Breast epithelium (tissue), 3 donors: Measurements from ENCODE around the gene IL17C.

Experiments used
- POLR2A ChIP-seq: fragments of 450-650 bp; IDR thresholded peaks from one replicate; pipeline ENCODE4 v1.6.1; 2016; ENCODE audit warnings: antibody characterized with exemption, mild to moderate bottlenecking, moderate library complexity
- POLR2AphosphoS5 ChIP-seq, 3 donors: sonication (generic); formaldehyde crosslinking; IDR thresholded peaks; one replicate each; pipeline ENCODE4 v1.6.1; 2017; ENCODE audit warnings: antibody characterized with exemption in 3 of 3
- TF ChIP-seq, protein P1 (sequence below), 3 donors: fragments of 450-650 bp; IDR thresholded peaks; one replicate each; pipeline ENCODE4 v1.5.1; 2016 to 2017; ENCODE audit warnings: antibody characterized with exemption in 3 of 3, mild to moderate bottlenecking in 3 of 3, moderate library complexity in 3 of 3

DNA sequence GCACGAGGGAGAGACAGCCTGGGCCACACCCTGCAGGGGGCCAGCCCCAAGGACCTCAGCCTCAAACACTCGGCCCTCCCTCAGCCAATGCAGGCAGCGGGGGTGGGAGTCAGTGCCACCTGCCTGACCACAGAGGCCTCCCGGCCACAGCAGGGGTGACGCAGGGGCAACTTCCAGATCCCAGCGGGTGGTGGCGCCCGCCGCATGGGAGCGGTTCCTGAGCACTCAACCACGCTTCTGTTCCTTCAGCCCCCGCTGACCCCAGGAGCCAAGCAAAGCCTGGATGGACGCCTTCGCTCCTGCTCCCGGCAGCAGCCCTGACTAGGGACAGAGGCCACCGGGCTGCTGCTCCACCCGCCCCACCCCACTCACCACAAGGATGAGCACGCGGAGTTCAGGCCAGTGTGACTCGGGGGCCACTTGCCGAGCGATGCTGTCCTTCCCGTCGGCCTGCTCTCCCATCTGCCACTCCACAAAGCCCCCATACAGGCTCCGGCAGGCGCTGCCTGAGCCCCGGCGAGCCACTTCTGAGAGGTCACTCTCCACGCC, 17.4 kb downstream of the IL17C start:
- TF ChIP-seq, protein P1, sequence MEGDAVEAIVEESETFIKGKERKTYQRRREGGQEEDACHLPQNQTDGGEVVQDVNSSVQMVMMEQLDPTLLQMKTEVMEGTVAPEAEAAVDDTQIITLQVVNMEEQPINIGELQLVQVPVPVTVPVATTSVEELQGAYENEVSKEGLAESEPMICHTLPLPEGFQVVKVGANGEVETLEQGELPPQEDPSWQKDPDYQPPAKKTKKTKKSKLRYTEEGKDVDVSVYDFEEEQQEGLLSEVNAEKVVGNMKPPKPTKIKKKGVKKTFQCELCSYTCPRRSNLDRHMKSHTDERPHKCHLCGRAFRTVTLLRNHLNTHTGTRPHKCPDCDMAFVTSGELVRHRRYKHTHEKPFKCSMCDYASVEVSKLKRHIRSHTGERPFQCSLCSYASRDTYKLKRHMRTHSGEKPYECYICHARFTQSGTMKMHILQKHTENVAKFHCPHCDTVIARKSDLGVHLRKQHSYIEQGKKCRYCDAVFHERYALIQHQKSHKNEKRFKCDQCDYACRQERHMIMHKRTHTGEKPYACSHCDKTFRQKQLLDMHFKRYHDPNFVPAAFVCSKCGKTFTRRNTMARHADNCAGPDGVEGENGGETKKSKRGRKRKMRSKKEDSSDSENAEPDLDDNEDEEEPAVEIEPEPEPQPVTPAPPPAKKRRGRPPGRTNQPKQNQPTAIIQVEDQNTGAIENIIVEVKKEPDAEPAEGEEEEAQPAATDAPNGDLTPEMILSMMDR (IDR thresholded peaks at IDR 0.05) = no peak
- TF ChIP-seq POLR2A (no peak), POLR2AphosphoS5 (IDR thresholded peaks at IDR 0.05) (no peak)
